ENCODE results near the gene ADNP. TPM values are rescaled to one million over a fixed set of nuclear protein-coding genes. Genes with fewer than 3 reads are reported as not detected.

ADNP gene
- total RNA-seq, 1 experiment from 2014 or later = 143 TPM

- Histone ChIP-seq H2BK12ac (ENCODE audit: insufficient read length, low read depth, low read length) (no peak overlapping the region), H4K20me1 (ENCODE audit: control insufficient read depth, insufficient read depth, insufficient read length) (no peaks in the 10 kb centered on the region), H2BK120ac (ENCODE audit: low read depth, low read length, poor library complexity, severe bottlenecking) (no peak overlapping the region), H3K18ac (ENCODE audit: insufficient read length, low read depth, low read length) (no peak overlapping the region), H3K4me1 (ENCODE audit: insufficient read depth, low read length) (no peaks in the 10 kb centered on the region), H3K27ac (ENCODE audit: insufficient read length, low read depth, low read length) (no peak overlapping the region), H3K79me1 (ENCODE audit: insufficient read depth, low read depth, low read length, poor library complexity, severe bottlenecking) (no peaks in the 10 kb centered on the region), H4K8ac (replicated peaks; ENCODE audit: insufficient read length, low read depth, low read length) (no peak overlapping the region), H3K9ac (ENCODE audit: extremely low read depth, insufficient read length, low read length) (no peak overlapping the region), H3K4me2 (ENCODE audit: insufficient read depth, insufficient read length, low read length) (no peak overlapping the region), H2BK20ac (ENCODE audit: low read depth, low read length, poor library complexity, severe bottlenecking) (no peak overlapping the region), H3K23ac (ENCODE audit: insufficient read length, low read depth, low read length) (no peak overlapping the region), H2AK5ac (ENCODE audit: insufficient read length, low read length) (no peak overlapping the region), H2AFZ (ENCODE audit: low read length) (no peak overlapping the region), H3K23me2 (ENCODE audit: insufficient read length, low read depth, low read length, poor library complexity, severe bottlenecking) (no peaks in the 10 kb centered on the region), H3T11ph (ENCODE audit: low read length) (no peak overlapping the region), H4K91ac (ENCODE audit: insufficient read length, low read depth, low read length) (no peak overlapping the region), H3K9me3 (ENCODE audit: control insufficient read depth, low read depth, low read length) (no peaks in the 10 kb centered on the region), H4K5ac (ENCODE audit: insufficient read length, low read depth, low read length) (no peak overlapping the region), H3K4ac (ENCODE audit: low read depth, low read length) (no peak overlapping the region), H3K56ac (ENCODE audit: insufficient read length, low read depth, low read length) (no peak overlapping the region), H2BK15ac (ENCODE audit: low read depth, low read length) (no peak overlapping the region), H3K27me3 (ENCODE audit: insufficient read depth, low read length) (no peaks in the 10 kb centered on the region), H3K79me2 (ENCODE audit: insufficient read depth, low read length) (no peaks in the 10 kb centered on the region), H3K14ac (ENCODE audit: insufficient read depth, low read length) (no peak overlapping the region; the same call in 1 of the 2 replicates), H2BK5ac (ENCODE audit: insufficient read length, low read length) (no peak overlapping the region)
- H3K9me3 Mint-ChIP-seq = no peaks in the 10 kb centered on the region
- H3K27ac Mint-ChIP-seq = no peak overlapping the region; a peak in 1 of 7 replicates
- no peaks in the 10 kb centered on the region for H3K27me3 Mint-ChIP-seq (ENCODE audit: low read depth)
- no peak for TF ChIP-seq CTCF (conservative IDR thresholded peaks at IDR 0.05)
- no peak for DNase-seq
- H3K4me3 Mint-ChIP-seq = no peak overlapping the region
- no CpG with 5 or more reads among the region's 7 CpGs for WGBS (ENCODE audit: extremely low coverage, insufficient read length, low lambda C conversion rate)
- no peaks in the 10 kb centered on the region for H3K36me3 Mint-ChIP-seq (ENCODE audit: insufficient read depth in 1 of 3, low read depth in 3 of 3)
- peaks cover 39 to 55% of the 10 kb centered on the region in 2 experiments for H3K4me1 Mint-ChIP-seq
Observed at GRCh38 chr20:50865591-50865990, 65.6 kb downstream of the ADNP start.
